Upper lobe of left lung (tissue), 6 donors: Measurements from ENCODE around the gene CNNM4. TPM values are rescaled to one million over a fixed set of nuclear protein-coding genes. Genes with fewer than 3 reads are reported as not detected.

Source experiments
- ATAC-seq, 2 donors: fragments of 200-7000 bp; cut with Tn5 transposase; one replicate each; pipeline ENCODE4 v1.9.1; 2022; ENCODE audit warnings: mild to moderate bottlenecking in 2 of 2, moderate library complexity in 2 of 2; ENCODE audit not compliant: low FRiP score in 2 of 2
- DNase-seq, 2 donors: peaks; one replicate each; pipeline ENCODE4 v3.0.0-alpha.2; 2019 to 2020
- H3K27ac ChIP-seq, 4 donors: fragments of 200-600 bp; sonication (generic); one replicate each; pipeline ENCODE4 v1.5.1; 2016 to 2019
- H3K27me3 ChIP-seq, 4 donors: fragments of 200-600 bp; sonication (generic); one replicate each; pipeline ENCODE4 v1.5.1; 2017 to 2019
- H3K36me3 ChIP-seq, 4 donors: fragments of 200-600 bp; sonication (generic); one replicate each; pipeline ENCODE4 v1.5.1; 2016 to 2019
- H3K4me1 ChIP-seq, 4 donors: fragments of 200-600 bp; sonication (generic); one replicate each; pipeline ENCODE4 v1.5.1; 2018 to 2019
- H3K4me3 ChIP-seq, 4 donors: fragments of 200-600 bp; sonication (generic); one replicate each; pipeline ENCODE4 v1.5.1; 2017 to 2019; ENCODE audit warnings: mild to moderate bottlenecking in 2 of 4, moderate library complexity in 1 of 4
- H3K9me3 ChIP-seq, 4 donors: fragments of 200-600 bp; sonication (generic); one replicate each; pipeline ENCODE4 v1.5.1; 2018 to 2019
- CTCF ChIP-seq, 6 experiments: fragments of 450-650 bp in 4 of 6; fragments of 200-600 bp in 2 of 6; sonication (generic) in 2 of 6; IDR thresholded peaks; one replicate each; pipeline ENCODE4 v1.5.1; 2016 to 2019; ENCODE audit warnings: antibody characterized with exemption in 6 of 6
- EP300 ChIP-seq, 4 donors: sonication (generic); formaldehyde crosslinking; IDR thresholded peaks; one replicate each; pipeline ENCODE4 v1.5.1; 2017; ENCODE audit warnings: antibody characterized with exemption in 4 of 4, control low read depth in 2 of 4
- POLR2A ChIP-seq, 4 donors: fragments of 450-650 bp; IDR thresholded peaks; one replicate each; pipeline ENCODE4 v1.5.1; 2016 to 2017; ENCODE audit warnings: antibody characterized with exemption in 4 of 4, mild to moderate bottlenecking in 2 of 4
- POLR2AphosphoS5 ChIP-seq, 2 donors: sonication (generic); formaldehyde crosslinking; IDR thresholded peaks; one replicate each; pipeline ENCODE4 v1.5.1; 2017; ENCODE audit warnings: antibody characterized with exemption in 2 of 2
- WGBS, 2 donors: methylation state at CpG; one replicate each; pipeline ENCODE4 v1.1.5; 2017 to 2018; 5-methylcytosine and 5-hydroxymethylcytosine counted together
- small RNA-seq, 4 donors: library from RNA; depleted of rRNA; stranded (forward); fragments of <200 nt; gene quantifications; one replicate each; pipeline ENCODE3, GENCODE V24; 2016
- total RNA-seq, 6 donors: library from RNA; depleted of rRNA in 4 of 6; stranded (reverse); fragments of >200 nt in 4 of 6; gene quantifications; one replicate each; pipeline versions ENCODE4 v1.1.0 to v1.2.1, GENCODE V29; 2016 to 2021
- donor health status: DM: no; HTN: no; CAD: no; lungs with moderate emphysema.
- donor health status: DM: no; HTN: yes; CAD: no; lungs with severe emphysema.

CNNM4 gene
- total RNA-seq, 6 donors from 2014 or later: 12.8 to 26.9 (median 22.1) TPM

DNA sequence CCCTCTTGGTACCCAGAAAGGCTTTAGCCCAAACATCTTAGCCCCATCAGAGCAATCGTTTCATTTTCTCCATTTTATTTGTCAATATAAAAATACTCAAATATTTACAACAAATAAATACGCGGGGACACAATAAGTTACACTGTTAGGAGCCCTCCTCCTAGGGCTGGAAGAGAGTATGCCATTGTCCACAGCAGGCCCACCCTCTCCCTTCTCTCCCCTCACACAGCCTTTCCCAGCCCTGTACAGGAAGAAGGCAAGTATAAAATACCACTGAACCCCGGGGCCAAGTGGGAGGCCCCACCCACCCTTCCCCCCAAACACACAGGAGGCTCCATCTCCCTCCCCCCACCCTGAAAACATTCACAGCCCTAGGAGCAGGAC is 99.0 kb downstream of the CNNM4 start:
- no peak for DNase-seq
- Histone ChIP-seq H3K4me3 (no peak overlapping the region), H3K9me3 (no peaks in the 10 kb centered on the region), H3K36me3 (peaks cover 11 to 47% (median 41%) of the 10 kb centered on the region in 4 donors), H3K27ac (peak overlapping the region in 2 of 4 donors; percentile 36 to 86), H3K4me1 (peaks cover 21 to 46% (median 28%) of the 10 kb centered on the region in 4 donors), H3K27me3 (no peaks in the 10 kb centered on the region)
- ATAC-seq: no peak
- 47 to 49% methylated on average over 4 of the region's 4 CpGs for WGBS, 2 donors
- TF ChIP-seq CTCF (IDR thresholded peaks at IDR 0.05) (no peak), POLR2AphosphoS5 (IDR thresholded peaks at IDR 0.05) (no peak), POLR2A (IDR thresholded peaks at IDR 0.05) (no peak), EP300 (IDR thresholded peaks at IDR 0.05) (no peak)

GRCh38 chr2:96860065-96861029 is 99.6 kb downstream of the CNNM4 start:
- H3K4me1 ChIP-seq: peaks cover 22 to 49% (median 28%) of the 10 kb centered on the region in 4 donors

GRCh38 chr2:96861074-96861473 is 100.4 kb downstream of the CNNM4 start:
- WGBS, 2 donors: 94 to 97% methylated on average over 5 to 16 of the region's 17 CpGs
- DNase-seq (peak in 1 of 2 donors; percentile 79), ATAC-seq (no peak)
- no peak overlapping the region for H3K27ac ChIP-seq
- TF ChIP-seq POLR2A (IDR thresholded peaks at IDR 0.05): no peak
- TF ChIP-seq CTCF (IDR thresholded peaks at IDR 0.05): no peak
- H3K4me1 ChIP-seq: peaks cover 23 to 56% (median 33%) of the 10 kb centered on the region in 4 donors
- no peak overlapping the region for H3K4me3 ChIP-seq
- H3K27me3 ChIP-seq: no peaks in the 10 kb centered on the region
- H3K36me3 ChIP-seq: peaks cover 19 to 61% (median 53%) of the 10 kb centered on the region in 4 donors
- no peaks in the 10 kb centered on the region for H3K9me3 ChIP-seq

More at GRCh38 chr2:96860065-96861029, 99.6 kb downstream of the CNNM4 start:
- ATAC-seq (no peak), DNase-seq (peak in 1 of 2 donors; percentile 77)
- H3K27ac ChIP-seq: peak overlapping the region in 2 of 4 donors; percentile 36 to 86
- 67 to 79% methylated on average over 10 to 34 of the region's 38 CpGs for WGBS, 2 donors
- no peak overlapping the region for H3K4me3 ChIP-seq
- peaks cover 17 to 54% (median 48%) of the 10 kb centered on the region in 4 donors for H3K36me3 ChIP-seq
- H3K27me3 ChIP-seq: no peaks in the 10 kb centered on the region
- no peaks in the 10 kb centered on the region for H3K9me3 ChIP-seq
- TF ChIP-seq POLR2AphosphoS5 (IDR thresholded peaks at IDR 0.05) (no peak), EP300 (IDR thresholded peaks at IDR 0.05) (no peak), CTCF (IDR thresholded peaks at IDR 0.05) (no peak), POLR2A (IDR thresholded peaks at IDR 0.05) (no peak)

Small RNA genes within 50 kb of the gene (small RNA-seq; reads per million reads assigned to genes)
- gene MIR3127: 0.65 to 1.6 (median 1.1) reads per million in 4 donors

Other genes with a start within 250 kb of the CNNM4 start
- 10 to 100 TPM; 18.6 to 57.2 (median 39.7) TPM for gene ARID5A, start 224.2 kb upstream of the CNNM4 start, total RNA-seq
- 100 to 1,000 TPM in 1 of 6 donors, 10 to 100 TPM in 5; 41.3 to 133 (median 53.0) TPM for gene KANSL3, start 122.6 kb upstream of the CNNM4 start, total RNA-seq
- 1 to 10 TPM in 1 of 6 donors, under 1 TPM in 5; 0.15 to 5.2 (median 0.43) TPM for gene FER1L5, start 118.1 kb upstream of the CNNM4 start, total RNA-seq
- 10 to 100 TPM; 11.5 to 18.9 (median 15.2) TPM for gene LMAN2L, start 20.8 kb upstream of the CNNM4 start, total RNA-seq
- gene CNNM3, start 55.4 kb downstream of the CNNM4 start, total RNA-seq: 10 to 100 TPM; 17.2 to 52.4 (median 26.5) TPM
- 10 to 100 TPM in 2 of 6 donors, 1 to 10 TPM in 4; 2.0 to 27.2 (median 2.8) TPM for gene ANKRD23, start 83.1 kb downstream of the CNNM4 start, total RNA-seq
- gene ANKRD39, start 97.1 kb downstream of the CNNM4 start, total RNA-seq: 10 to 100 TPM in 3 of 6 donors, 1 to 10 TPM in 3; 7.1 to 13.6 (median 11.3) TPM
- gene SEMA4C, start 109.2 kb downstream of the CNNM4 start, total RNA-seq: 10 to 100 TPM; 14.0 to 43.6 (median 24.2) TPM
- gene FAM178B, start 225.7 kb downstream of the CNNM4 start, total RNA-seq: 1 to 10 TPM in 1 of 6 donors, under 1 TPM in 1, not detected in 4; 0.92 to 1.3 TPM